GM21381 (cell line): ENCODE data around the gene PDE6G.

Experiments
- ATAC-seq: cut with Tn5 transposase; IDR thresholded peaks from one replicate; pipeline ENCODE4 v1.9.1; 2021; ENCODE audit warnings: mild to moderate bottlenecking, moderate library complexity; ENCODE audit not compliant: unreplicated experiment

Gene PDE6G

DNA sequence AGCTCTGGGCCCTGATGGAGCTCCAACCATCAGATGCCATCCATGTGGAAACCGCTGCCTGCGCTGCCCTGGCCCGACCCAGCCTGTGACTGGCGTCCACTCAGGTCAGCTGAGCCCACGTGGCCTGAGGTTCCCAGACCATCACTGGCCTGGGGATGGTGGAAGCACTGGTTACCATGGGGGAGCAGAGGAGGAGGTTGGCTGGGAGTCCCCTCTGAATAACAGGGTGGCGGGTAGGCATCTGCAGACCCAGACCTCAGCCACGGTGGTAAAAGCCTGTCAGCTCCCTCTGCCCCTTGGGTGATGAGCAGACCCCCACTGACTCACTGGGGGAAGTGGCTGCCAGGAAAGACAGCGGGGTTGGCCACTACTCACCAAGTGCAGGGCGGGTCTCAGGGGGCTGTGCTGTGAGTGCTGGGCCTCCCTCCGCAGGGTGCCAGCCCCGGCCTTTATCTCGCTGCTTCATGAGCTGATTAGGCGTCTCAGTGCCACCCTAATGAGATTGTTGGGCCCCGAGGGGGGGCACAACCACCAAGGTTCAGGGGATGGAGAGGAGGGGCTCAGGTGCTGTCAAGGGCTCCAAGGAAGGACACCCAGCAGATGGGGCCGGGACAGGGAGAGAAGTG is at the start of gene PDE6G:
PDE6G (minus strand) TSS at position 425 of the 626 bp plus-strand sequence. CDS start 3,237 bp downstream, outside the sequence.
- ATAC-seq, result no peak

DNA sequence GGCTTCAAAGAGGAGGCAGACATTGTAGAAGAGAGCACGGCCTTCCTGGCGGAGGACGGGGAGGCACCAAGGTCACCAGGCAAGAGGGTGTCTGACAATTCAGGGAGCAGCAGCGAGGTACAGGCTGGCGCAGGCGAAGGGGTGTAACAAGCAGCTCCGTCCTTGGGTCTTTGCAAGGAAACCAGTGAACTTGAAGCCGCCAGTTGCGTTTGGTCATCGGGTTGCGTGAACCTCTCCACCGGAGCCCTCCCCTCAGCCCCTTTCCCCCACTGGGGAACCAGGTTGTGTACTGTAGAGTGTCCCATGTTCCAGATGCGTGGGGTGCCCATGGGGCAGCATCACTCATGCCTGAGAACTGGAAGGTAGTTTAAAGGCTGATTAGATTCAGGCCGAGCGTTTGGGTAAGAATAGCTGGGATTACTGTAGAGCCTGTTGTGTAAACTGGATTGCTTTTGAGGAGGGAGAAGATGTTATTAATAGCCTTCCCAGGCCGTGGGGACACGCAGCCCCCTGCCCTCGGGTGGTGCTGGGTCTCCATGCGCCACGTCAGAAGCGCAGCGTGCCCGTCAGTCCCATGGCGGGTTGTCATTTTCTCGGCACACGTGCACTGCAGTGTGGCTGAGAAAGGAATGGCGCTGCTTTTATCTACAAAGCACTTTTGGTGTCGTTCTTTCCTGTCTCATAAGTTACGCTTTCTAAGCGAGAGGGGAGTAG is 49.3 kb upstream of the PDE6G start:
- no peak for ATAC-seq

DNA sequence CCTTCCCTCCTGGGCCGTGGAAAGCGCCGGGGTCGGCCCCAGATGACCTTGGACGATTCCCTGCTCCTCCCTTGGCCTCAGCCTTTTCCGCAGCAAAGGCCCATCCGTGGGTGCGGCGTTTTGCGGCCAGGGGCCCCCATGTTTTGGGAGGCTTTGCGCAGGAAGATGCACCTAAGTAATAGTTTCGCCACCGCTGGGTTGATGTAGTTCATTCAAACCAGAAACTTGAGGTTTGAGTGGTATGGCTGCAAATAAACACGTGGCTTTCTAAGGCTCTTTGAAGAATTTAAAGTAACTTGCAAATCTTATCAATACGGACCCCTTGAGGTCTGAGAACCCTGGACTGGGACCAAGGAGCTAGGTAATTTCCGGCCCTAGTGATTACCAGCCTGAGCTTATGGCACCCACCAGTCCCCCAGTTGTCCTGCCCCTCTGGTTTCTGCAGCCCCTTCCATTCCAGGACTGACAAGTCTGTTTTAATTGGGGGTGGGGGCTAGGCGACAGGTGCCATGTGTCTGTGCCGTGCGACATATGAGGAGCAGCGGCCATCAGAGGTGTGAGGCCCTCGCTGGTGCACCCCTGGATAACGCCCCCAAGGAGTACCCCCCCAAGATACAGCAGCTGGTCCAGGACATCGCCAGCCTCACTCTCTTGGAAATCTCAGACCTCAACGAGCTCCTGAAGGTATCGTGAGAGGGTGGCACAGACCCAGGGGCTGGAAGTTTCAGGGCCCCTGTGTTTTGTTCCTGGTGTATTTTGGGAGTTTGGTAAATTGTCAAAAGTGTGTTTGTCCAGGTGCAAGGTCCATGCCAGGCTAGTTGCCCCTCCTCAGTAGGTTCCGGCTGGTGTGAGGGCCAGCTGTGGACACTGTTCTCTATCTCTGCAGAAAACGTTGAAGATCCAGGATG is 47.7 kb upstream of the PDE6G start:
- ATAC-seq, result no peak

DNA sequence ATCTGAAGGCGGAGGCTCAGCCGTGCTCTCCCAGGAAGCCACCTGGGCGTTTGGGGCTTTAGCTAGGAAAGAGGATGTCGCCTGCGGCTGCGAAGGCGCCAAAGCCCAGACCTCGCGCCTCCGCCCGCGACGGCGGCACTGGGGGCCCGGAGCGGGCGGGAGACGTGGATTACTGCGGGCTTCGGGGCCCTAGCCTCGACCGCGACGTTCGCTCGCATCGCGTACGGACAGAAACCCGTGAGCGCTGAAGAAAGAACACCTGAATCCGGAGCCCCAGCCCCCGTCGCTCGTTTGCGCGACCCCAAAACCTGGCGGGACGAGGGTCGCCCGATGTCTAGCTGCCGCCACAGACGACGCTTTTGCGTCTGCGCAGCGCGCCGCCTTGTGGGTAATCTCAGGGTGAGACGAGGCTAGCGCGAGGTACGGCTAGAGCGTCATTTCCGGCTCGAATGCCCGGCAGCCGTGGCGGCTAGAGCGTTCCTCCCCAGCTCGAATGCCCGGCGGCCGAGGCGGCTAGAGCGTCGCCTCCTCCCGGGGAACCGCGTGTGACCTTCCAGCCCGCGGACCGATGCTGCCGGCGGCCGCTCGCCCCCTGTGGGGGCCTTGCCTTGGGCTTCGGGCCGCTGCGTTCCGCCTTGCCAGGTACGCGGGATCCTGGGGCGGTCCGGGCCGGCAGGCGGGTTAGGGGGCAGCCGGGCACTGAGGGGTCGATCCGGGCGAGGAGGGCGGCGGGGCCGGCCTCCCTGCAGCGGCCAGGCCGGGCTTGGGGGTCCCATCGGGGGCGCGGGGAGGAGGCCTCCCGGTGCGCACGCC is 46.8 kb upstream of the PDE6G start, which contains the start of gene MRPL12:
MRPL12 (plus strand) TSS at position 434 of the 813 bp plus-strand sequence; CDS start at position 569, 135 bp downstream.
- peak; percentile 72 for ATAC-seq

DNA sequence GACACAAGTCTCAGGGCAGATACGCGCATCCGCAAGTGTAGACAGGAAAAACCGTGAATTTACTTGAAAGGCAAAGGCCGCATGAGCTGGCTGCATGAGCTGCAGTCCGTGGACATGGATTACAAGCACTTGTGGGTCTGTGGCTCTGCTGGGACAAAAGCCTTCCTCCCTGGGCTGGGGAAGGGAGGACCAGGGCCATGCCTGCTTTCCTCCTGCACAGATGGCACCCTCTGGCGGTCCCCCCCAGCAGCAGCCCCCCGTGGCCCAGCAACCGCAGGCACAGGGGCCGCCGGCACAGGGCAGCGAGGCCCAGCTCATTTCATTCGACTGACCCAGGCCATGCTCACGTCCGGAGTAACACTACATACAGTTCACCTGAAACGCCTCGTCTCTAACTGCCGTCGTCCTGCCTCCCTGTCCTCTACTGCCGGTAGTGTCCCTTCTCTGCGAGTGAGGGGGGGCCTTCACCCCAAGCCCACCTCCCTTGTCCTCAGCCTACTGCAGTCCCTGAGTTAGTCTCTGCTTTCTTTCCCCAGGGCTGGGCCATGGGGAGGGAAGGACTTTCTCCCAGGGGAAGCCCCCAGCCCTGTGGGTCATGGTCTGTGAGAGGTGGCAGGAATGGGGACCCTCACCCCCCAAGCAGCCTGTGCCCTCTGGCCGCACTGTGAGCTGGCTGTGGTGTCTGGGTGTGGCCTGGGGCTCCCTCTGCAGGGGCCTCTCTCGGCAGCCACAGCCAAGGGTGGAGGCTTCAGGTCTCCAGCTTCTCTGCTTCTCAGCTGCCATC is 45.1 kb upstream of the PDE6G start:
- ATAC-seq, result no peak

DNA sequence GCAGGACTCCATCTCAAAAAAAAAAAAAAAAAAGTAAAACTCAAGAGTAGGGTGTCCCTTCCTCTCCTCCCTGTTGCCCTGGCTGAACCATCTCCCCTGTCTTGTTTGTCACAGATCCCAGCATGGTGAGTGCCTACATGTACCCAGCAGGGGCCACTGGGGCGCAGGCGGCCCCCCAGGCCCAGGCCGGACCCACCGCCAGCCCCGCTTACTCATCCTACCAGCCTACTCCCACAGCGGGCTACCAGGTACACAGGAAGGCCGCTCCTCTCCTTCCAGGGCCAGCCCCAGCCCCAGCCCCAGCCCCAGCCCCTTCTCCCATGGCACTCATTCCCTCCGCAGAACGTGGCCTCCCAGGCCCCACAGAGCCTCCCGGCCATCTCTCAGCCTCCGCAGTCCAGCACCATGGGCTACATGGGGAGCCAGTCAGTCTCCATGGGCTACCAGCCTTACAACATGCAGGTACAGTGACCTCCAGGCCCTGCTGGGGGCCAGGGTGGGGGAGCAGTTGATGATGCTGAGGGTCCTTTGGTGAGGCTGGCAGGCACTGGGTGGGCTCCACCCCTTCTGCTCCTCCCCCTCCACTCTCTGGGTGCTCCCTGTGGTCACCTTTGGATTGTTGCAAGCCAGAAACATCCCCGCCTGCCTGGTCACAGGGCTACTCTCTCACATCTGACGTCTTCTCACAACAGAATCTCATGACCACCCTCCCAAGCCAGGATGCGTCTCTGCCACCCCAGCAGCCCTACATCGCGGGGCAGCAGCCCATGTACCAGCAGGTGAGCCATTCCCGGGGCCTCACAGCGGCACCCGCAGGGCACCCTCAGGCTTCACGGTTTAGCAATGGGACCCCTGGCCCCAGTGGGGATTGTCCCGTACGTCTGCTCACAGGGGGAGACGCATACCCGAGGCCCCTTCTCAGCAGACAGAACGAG is 44.3 kb upstream of the PDE6G start:
- no peak for ATAC-seq

DNA sequence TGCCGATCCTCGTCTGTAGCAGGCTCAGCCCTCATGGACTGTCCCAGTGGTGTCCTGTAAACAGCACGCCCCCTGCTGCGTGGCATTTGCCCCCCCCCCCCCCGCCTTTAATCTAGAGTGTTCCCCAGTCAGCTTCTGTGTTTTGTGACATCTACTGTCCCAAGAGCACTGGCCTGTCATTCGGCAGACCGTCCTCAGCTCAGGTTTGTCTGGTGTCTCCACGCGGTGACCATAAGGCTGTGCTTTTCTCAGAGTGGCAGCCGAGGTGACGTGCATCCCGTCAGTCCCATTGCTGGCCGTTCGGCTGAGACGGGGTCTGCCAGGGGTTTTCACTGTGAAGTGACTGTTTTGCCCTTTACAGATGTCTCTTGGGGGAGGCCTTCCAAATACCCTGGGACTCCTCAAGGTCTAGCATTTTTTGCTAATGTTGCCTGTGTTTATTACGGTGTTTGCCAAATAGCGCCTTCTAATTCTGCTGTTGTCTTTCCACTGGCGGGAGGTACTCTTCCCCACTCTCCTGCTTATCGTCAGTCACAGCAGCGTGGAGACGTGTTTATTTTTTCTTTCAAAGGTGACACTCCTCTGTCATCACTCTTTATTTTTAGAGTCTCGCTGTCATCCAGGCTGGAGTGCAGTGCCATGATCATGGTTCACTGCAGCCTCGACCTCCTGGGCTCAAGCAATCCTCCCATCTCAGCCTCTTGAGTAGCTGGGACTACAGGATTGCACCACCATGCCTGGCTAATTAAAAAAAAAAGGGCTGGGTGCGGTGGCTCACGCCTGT is 41.1 kb upstream of the PDE6G start:
- no peak for ATAC-seq

DNA sequence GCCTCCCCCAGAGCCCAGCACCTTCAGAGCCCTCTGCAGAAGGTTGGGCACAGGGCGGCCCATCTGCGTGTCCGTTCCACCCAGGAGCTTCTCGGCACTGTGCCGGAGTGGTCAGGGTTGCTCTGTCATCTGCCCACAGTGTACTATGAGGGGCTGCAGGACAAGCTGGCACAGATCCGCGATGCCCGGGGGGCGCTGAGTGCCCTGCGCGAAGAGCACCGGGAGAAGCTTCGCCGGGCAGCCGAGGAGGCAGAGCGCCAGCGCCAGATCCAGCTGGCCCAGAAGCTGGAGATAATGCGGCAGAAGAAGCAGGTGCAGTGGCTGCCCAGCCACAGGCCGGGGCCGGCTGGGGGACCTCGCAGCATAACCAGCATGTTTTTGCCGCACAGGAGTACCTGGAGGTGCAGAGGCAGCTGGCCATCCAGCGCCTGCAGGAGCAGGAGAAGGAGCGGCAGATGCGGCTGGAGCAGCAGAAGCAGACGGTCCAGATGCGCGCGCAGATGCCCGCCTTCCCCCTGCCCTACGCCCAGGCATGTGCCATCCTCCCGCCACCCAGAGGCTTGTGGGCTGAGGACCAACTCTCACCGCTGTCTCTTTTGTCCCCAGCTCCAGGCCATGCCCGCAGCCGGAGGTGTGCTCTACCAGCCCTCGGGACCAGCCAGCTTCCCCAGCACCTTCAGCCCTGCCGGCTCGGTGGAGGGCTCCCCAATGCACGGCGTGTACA is 40.0 kb upstream of the PDE6G start:
- ATAC-seq, result no peak

DNA sequence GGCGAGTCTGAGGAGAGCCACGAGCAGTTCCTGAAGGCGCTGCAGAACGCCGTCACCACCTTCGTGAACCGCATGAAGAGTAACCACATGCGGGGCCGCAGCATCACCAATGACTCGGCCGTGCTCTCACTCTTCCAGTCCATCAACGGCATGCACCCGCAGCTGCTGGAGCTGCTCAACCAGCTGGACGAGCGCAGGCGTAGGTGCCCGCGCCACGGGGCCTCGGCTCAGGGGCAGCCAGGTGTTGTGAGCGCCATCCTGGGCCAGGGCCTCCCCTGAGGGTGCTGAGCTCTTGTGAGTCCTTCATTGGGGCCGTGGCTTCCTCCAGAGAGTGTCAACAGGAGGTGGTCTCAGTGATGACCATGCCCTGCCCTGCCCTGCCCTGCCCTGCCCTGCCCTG is 39.5 kb upstream of the PDE6G start:
- ATAC-seq, result no peak

DNA sequence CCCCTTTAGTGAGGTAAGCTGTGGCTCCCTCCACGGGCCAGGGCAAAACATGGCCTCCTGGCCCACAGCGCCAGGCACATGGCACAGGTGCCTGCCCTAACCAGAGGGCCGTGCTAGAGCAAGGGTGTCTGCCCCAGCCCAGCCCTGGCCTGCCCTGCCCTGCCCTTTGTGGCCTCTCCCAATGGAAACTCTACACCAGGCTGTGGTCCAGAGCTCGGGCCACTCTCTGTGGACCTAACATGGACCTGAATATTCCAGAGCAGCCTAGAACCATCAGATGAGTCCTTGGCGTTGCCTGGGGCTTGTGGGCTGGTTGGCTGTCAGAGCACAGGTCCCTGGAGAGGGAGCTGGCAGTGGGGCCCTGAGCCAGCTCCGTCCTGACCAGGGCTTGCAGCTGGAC is 38.9 kb upstream of the PDE6G start:
- ATAC-seq, result no peak

DNA sequence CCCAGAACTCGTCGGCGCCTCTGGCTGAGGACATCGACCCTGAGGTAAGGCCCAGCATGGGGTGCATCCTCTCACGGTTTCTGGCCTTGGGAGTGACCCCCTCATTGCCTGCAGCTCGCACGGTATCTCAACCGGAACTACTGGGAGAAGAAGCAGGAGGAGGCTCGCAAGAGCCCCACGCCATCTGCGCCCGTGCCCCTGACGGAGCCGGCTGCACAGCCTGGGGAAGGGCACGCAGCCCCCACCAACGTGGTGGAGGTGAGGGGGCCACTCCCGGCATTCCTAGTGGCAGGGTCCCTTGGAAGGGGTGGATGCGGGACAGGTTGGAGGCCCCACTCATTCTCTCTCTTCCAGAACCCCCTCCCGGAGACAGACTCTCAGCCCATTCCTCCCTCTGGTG is 38.5 kb upstream of the PDE6G start:
- ATAC-seq, result no peak

DNA sequence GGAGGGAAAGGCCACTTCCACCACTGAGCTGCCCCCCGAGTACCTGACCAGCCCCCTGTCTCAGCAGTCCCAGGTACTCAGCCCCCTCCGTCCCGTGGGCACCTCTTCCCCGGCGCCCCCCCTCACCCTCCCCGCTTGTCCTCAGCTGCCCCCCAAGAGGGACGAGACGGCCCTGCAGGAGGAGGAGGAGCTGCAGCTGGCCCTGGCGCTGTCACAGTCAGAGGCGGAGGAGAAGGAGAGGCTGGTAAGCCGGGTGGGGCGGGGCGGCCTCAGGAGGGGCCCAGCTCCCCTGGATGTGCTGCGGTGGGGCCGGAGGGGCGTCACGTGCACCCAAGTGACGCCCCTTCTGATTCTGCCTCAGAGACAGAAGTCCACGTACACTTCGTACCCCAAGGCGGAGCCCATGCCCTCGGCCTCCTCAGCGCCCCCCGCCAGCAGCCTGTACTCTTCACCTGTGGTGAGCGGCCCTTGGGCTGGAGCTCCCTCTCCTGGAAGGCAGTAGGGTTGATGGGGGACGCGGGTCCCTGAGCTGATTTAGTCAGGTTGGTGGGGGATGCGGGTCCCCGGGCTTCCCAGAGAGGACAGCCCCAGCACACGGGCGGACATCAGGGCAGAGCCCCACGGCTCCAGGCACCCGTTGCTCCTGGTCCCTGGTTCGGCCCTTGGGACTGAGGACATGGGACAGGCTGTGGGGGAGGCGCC is 37.3 kb upstream of the PDE6G start:
- no peak for ATAC-seq

DNA sequence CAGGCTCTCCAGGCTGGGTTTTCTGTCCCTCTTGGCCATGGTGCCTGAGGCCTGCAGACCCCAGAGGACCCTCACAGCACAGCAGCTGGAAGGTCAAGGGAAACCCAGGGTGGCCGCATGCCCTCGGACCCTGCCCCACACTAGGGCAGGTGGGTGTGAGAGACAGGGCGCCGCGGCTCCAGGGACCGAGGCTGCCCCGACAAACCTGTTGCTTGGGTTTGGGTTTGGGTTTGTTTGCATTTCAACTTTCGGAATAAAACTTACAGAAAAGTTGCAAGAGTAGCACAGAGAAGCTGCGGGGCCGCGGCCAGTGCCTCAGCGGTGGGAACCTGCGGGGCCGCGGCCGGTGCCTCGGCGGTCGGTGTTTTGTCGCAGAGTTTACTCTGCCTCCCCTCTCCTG is 35.3 kb upstream of the PDE6G start:
- no peak for ATAC-seq

DNA sequence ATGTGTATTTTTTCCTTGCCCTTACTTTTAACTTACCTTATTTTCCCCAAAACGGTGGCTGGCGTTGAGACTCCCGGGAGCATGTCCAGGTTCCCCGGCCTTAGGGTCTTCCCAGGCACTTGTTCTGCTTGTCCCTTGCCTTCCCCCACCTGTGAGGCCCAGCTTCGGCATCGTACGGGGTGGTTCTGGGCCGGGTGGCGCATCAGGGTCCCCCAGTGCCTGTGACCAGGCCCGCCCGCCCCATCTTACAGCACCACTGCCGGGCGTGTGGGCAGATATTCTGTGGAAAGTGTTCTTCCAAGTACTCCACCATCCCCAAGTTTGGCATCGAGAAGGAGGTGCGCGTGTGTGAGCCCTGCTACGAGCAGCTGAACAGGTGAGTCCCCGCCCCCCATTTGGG is 34.9 kb upstream of the PDE6G start:
- ATAC-seq, result no peak

DNA sequence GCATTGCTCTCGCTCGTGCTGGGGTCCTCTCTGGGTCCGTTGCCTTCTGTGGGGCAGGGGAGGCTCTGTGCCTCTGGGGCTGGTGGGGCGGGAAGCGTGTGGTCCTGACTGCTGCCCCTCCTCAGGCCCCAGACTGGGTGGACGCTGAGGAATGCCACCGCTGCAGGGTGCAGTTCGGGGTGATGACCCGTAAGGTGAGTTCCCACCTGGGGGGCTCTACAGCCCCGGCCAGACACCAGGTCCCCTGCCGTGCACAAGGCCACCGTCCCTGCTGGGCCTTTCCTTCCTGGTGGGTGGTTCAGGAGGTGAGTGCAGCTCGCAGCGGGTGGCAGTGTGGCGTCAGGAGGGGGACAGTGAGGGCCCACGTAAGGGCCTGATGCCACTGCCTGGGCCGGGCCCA is 34.2 kb upstream of the PDE6G start:
- no peak for ATAC-seq

DNA sequence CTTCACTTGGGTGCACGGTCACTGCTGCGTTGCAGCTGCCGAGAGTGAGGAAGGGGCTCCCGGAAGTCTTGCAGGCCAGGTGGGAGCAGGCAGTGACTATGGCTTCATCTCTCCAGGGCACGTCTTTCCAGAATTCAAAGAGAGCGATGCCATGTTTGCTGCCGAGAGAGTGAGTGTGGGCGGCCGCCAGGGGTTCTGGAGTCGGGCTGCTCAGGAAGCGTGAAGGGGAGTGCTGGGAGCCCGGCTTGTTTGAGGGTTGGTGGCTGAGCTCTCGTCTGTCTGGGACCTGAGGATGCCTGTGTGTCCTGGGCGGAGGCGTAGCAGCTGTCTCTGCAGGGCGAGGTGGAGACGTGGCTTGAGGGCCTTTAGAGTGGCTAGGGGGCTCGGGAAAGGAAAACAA is 33.7 kb upstream of the PDE6G start:
- no peak for ATAC-seq

DNA sequence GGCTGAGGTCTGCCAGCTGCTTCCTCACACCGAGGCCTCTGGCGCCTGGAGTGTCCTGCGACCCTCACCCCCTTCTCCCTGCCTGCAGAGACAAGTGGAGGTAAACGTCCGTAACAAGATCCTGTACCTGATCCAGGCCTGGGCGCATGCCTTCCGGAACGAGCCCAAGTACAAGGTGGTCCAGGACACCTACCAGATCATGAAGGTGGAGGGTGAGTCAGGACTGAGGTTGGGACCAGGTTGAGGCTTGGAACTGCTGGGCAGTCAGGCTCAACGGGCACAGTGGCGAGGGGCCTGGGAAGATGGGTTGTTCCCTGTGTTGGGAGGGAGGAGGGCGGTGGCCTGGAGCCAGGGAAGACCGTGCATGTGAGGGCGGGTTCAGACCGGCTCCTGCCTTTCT is 32.3 kb upstream of the PDE6G start:
- ATAC-seq, result no peak
